Activated naive CD8-positive, alpha-beta T cell treated with anti-CD3 and anti-CD28 coated beads, Interleukin-2, amount 10 ng/mL, durations not matched to agents 7 days and 5 days (primary cell): ENCODE data around the gene NDUFAF4. TPM values are rescaled to one million over a fixed set of nuclear protein-coding genes. Genes with fewer than 3 reads are reported as not detected.

Source experiments
- ATAC-seq: fragments of 150-1000 bp; cut with Tn5 transposase; one replicate; pipeline ENCODE4 v1.10.0; 2021; ENCODE audit warnings: low read depth, moderate library complexity
- POLR2A ChIA-PET: fragments of 350-600 bp; sonication (Branson Sonifier 250); formaldehyde crosslinking; loops from one replicate; lab custom pipeline; 2021; ENCODE audit warnings: antibody characterized with exemption; lab: Charles Lee
- DNase-seq: peaks from one replicate; pipeline ENCODE4 v3.0.0; 2021
- H3K27ac Mint-ChIP-seq: one replicate; pipeline ENCODE4 v1.8.0; 2022; ENCODE audit warnings: mild to moderate bottlenecking, mixed read lengths
- H3K27me3 Mint-ChIP-seq: one replicate; pipeline ENCODE4 v1.8.0; 2022; ENCODE audit warnings: mild to moderate bottlenecking, moderate library complexity, mixed read lengths
- H3K36me3 Mint-ChIP-seq: one replicate; pipeline ENCODE4 v1.8.0; 2021; ENCODE audit warnings: mild to moderate bottlenecking, mixed read lengths
- H3K4me1 Mint-ChIP-seq: one replicate; pipeline ENCODE4 v1.8.0; 2021; ENCODE audit warnings: mixed read lengths
- H3K4me3 Mint-ChIP-seq: one replicate; pipeline ENCODE4 v1.8.0; 2022; ENCODE audit warnings: mild to moderate bottlenecking, moderate library complexity, mixed read lengths
- H3K9me3 Mint-ChIP-seq: one replicate; pipeline ENCODE4 v1.8.0; 2021; ENCODE audit warnings: mixed read lengths
- total RNA-seq, 2 experiments: library from RNA; stranded (reverse); gene quantifications; one replicate each; pipeline ENCODE4 v1.2.3, GENCODE V29; 2021

Gene NDUFAF4
- total RNA-seq, 2 experiments from 2014 or later, result 27.8 to 30.0 TPM

DNA sequence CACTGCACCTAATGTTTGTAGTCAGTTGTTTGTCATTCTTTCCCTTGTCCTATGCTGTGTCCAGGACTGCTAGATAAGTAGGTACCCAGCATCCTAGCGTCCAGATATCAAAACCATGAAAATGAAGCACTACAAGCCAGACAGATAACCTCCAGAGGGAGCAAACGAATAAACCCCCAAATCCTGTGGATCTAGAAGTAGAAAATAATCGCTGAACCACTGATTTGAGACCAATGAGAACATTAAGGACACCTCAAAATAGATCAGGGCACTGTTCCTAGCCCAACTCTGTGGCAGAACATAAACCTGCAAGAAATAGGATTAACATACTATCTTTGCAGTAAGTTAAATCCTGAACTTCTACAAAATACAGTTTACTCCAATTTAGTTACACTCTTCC lies 25.7 kb upstream of the NDUFAF4 start:
- ATAC-seq (no peak), DNase-seq (no peak)
- H3K27me3 Mint-ChIP-seq, result peaks cover 9% of the 10 kb centered on the region
- H3K27ac Mint-ChIP-seq, result peak overlapping the region; percentile 21
- no peaks in the 10 kb centered on the region for H3K36me3 Mint-ChIP-seq
- no peaks in the 10 kb centered on the region for H3K9me3 Mint-ChIP-seq
- POLR2A ChIA-PET, result interaction anchor here (2.3 kb wide), 1 partner anchor 25 kb away, joined by 9 read pairs; the partner anchor contains the start of gene NDUFAF4
- H3K4me1 Mint-ChIP-seq, result peaks cover 19% of the 10 kb centered on the region
- H3K4me3 Mint-ChIP-seq, result peak overlapping the region; percentile 12

DNA sequence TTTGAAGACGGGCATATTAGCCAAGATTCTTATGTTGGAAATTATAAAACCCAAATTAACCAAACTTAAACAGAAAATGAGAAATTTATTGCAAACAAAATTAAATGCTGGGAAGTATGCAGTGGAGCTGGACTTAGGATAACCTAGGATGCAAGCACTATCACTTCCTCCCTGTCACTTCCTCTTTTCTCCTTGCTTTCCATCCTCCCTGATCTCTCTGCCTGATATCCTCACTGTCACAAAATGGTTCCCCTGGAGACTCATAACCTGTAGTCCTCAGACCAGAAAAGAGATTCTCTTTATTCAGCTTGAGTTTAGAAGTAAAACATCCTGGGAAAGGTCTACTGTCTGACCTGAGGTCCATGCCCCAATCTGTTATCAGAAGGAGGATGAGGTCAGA lies 19.4 kb upstream of the NDUFAF4 start:
- POLR2A ChIA-PET, result no interaction called here
- ATAC-seq (no peak), DNase-seq (no peak)
- H3K4me3 Mint-ChIP-seq, result no peak overlapping the region
- H3K9me3 Mint-ChIP-seq, result no peaks in the 10 kb centered on the region
- no peaks in the 10 kb centered on the region for H3K36me3 Mint-ChIP-seq
- peaks cover 11% of the 10 kb centered on the region for H3K27me3 Mint-ChIP-seq
- peaks cover 7% of the 10 kb centered on the region for H3K4me1 Mint-ChIP-seq
- H3K27ac Mint-ChIP-seq, result no peak overlapping the region

DNA sequence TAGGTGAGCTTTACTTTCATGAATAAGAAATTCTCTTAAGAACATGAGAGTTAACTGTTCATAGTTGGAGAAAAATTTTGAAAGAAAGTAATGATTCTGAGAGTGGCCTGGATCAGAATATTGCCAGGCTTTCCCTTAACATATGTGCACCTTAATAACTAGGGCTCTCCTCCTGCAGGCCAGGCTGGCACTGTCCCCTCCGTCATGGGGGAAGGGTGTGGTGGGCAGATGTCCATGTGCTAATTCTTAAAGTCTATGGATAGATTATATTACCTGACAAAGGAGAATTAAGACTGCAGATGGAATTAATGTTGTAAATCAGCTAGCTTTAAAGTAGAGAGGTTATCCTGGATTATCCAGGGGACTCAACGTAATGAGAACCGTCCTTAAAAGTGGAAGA lies 15.9 kb upstream of the NDUFAF4 start:
- ATAC-seq (no peak), DNase-seq (no peak)
- POLR2A ChIA-PET, result no interaction called here
- H3K4me1 Mint-ChIP-seq, result peaks cover 1% of the 10 kb centered on the region
- H3K9me3 Mint-ChIP-seq, result no peaks in the 10 kb centered on the region
- no peaks in the 10 kb centered on the region for H3K36me3 Mint-ChIP-seq
- H3K27me3 Mint-ChIP-seq, result peaks cover 19% of the 10 kb centered on the region
- H3K4me3 Mint-ChIP-seq, result no peak overlapping the region
- no peak overlapping the region for H3K27ac Mint-ChIP-seq

DNA sequence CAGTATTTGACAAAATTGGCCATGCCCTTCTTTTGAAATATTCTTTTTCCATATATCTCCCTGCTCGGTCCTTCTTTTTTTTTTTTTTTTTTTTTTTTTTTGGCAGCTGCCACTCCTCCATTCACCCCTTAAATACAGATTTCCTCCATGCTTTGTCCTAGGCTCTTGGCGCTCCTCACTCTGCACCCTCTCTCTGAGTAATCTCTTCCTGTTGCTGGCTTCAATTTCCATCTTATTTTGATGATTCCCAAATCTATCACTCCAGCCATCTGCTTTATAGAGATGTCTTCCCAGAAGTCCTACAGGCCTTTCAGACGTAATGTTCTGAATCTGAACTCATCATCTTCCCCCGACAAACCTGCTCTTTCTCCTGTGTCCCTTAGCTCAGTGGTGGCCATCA lies 14.1 kb upstream of the NDUFAF4 start:
- ATAC-seq (no peak), DNase-seq (no peak)
- peaks cover 21% of the 10 kb centered on the region for H3K27me3 Mint-ChIP-seq
- H3K4me3 Mint-ChIP-seq, result no peak overlapping the region
- H3K9me3 Mint-ChIP-seq, result no peaks in the 10 kb centered on the region
- H3K4me1 Mint-ChIP-seq, result peaks cover 7% of the 10 kb centered on the region
- no peaks in the 10 kb centered on the region for H3K36me3 Mint-ChIP-seq
- POLR2A ChIA-PET, result interaction anchor here (0.7 kb wide), 1 partner anchor 145 kb away, joined by 3 read pairs; no protein-coding TSS in a partner anchor
- H3K27ac Mint-ChIP-seq, result no peak overlapping the region

DNA sequence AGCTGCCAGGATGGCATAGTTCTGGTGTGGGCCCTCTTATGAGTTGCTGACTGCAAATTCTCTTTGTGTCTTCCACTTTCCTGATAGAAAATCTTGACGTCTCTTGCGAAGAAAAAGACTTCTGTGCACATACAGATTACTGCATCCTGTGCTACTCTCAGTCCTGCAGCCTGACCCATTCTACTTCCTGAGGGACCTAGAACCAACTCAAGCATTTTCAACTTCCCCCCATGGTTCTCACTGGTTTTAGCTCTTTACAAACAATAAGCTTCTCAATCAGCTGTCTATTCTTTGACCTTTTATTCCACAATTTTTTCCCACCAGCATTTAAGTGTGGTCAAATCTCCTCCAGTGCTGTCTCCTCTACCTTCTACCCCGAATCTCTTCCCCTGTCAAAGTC lies 13.5 kb upstream of the NDUFAF4 start:
- peaks cover 7% of the 10 kb centered on the region for H3K4me1 Mint-ChIP-seq
- DNase-seq, result no peak
- peaks cover 23% of the 10 kb centered on the region for H3K27me3 Mint-ChIP-seq
- POLR2A ChIA-PET, result interaction anchor here (0.7 kb wide), 1 partner anchor 145 kb away, joined by 3 read pairs; no protein-coding TSS in a partner anchor
- no peak for ATAC-seq
- no peak overlapping the region for H3K4me3 Mint-ChIP-seq
- no peak overlapping the region for H3K27ac Mint-ChIP-seq
- H3K9me3 Mint-ChIP-seq, result no peaks in the 10 kb centered on the region
- no peaks in the 10 kb centered on the region for H3K36me3 Mint-ChIP-seq

DNA sequence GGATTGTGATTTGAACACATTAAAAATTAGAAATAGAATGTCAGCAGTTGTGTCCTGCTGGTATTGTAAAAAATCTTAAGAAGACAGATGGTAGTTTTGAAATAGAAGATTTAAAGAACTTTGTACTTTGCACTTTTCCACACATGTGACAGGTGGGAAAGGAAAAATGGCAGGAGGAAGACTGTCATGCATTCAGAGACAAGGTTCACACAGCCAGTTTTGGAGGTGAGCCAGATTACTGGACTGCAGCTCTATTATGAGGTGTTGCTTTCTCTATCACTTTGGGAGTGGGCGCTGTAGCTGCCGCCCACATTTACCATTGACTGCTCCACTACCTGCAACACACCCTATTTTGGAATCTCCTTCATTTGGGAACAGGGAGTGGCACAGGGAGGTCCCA lies 12.1 kb upstream of the NDUFAF4 start:
- Mint-ChIP-seq H3K36me3 (no peaks in the 10 kb centered on the region), H3K27me3 (peaks cover 24% of the 10 kb centered on the region), H3K4me3 (no peak overlapping the region), H3K4me1 (peaks cover 7% of the 10 kb centered on the region), H3K9me3 (no peaks in the 10 kb centered on the region), H3K27ac (no peak overlapping the region)
- no peak for DNase-seq
- POLR2A ChIA-PET, result no interaction called here
- ATAC-seq, result no peak

DNA sequence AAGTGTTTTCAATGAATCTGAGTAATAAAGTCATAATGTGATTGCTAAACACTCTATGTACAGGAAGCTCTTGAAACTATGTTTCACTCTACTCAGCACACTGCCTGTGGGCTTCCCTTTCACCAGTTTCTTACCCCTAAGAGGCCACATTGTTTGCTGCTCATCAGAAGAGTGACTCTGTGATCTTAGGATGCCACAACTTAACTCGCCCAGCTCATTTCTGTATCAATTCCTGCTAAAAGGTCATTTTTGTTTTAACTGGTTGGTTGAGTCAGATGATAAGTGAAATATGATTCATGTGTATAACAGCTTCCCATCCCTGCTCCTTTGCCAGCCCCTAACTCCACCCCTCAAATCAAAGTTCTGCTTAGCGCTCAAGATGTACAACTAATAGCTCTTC lies 9.8 kb upstream of the NDUFAF4 start:
- H3K9me3 Mint-ChIP-seq, result no peaks in the 10 kb centered on the region
- H3K27ac Mint-ChIP-seq, result no peak overlapping the region
- peaks cover 7% of the 10 kb centered on the region for H3K4me1 Mint-ChIP-seq
- peaks cover 20% of the 10 kb centered on the region for H3K27me3 Mint-ChIP-seq
- no peak for DNase-seq
- peak; percentile 85 for ATAC-seq
- no peak overlapping the region for H3K4me3 Mint-ChIP-seq
- POLR2A ChIA-PET, result interaction anchor here (1.5 kb wide), 1 partner anchor 17 kb away, joined by 4 read pairs; the partner anchor contains the start of gene KLHL32
- H3K36me3 Mint-ChIP-seq, result no peaks in the 10 kb centered on the region

DNA sequence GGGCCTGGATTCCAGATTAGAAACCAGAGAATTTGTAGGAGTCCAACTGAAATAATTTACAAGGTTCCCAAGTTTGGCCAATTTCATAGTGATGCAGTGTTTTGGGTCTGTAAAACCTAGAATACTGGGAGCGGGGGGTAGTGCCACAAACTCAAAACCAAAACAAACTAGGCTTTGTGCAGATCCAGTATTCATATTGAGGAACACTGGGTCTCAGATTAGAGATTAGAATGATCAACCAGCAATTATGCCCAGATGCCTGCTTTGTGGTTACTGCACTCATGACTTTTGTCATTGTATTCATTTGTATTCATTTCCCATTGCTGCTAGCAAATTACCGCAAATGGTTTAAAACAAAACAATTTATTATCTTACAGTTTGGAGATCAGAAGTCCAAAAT lies 3.2 kb upstream of the NDUFAF4 start:
- H3K9me3 Mint-ChIP-seq, result no peaks in the 10 kb centered on the region
- H3K4me3 Mint-ChIP-seq, result no peak overlapping the region
- H3K36me3 Mint-ChIP-seq, result peaks cover under 1% of the 10 kb centered on the region
- peaks cover 13% of the 10 kb centered on the region for H3K4me1 Mint-ChIP-seq
- no peak for ATAC-seq
- no peak overlapping the region for H3K27ac Mint-ChIP-seq
- POLR2A ChIA-PET, result no interaction called here
- no peaks in the 10 kb centered on the region for H3K27me3 Mint-ChIP-seq
- DNase-seq, result no peak

DNA sequence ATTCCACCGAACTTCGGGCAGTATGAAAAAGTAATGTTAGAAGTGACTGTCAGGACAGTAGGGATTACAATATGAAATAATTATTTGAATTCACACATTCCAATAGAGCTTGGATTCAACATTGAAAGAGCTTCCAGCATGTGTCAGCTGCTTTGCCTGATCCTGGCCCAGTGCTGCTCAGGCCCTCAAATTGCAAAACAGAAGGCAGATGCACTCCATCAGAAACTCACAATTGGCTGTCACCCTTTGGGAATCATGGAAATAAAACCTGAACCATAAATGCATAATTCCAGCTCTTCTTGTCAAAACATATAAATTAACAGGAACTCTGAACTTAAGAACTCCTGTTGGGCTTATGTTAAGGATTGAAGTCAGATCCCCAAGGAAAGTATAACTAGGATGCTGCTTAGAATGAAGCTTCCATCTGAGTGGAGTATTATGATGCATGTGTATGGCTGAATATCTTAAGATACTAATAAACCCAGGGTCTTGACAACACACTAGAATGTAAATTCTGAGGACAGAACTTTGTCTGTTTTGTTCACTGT lies 1.8 kb upstream of the NDUFAF4 start:
- POLR2A ChIA-PET, result no interaction called here
- Mint-ChIP-seq H3K4me1 (peaks cover 17% of the 10 kb centered on the region), H3K27ac (no peak overlapping the region), H3K9me3 (no peaks in the 10 kb centered on the region), H3K36me3 (peaks cover 2% of the 10 kb centered on the region), H3K4me3 (no peak overlapping the region), H3K27me3 (no peaks in the 10 kb centered on the region)
- DNase-seq (no peak), ATAC-seq (no peak)

DNA sequence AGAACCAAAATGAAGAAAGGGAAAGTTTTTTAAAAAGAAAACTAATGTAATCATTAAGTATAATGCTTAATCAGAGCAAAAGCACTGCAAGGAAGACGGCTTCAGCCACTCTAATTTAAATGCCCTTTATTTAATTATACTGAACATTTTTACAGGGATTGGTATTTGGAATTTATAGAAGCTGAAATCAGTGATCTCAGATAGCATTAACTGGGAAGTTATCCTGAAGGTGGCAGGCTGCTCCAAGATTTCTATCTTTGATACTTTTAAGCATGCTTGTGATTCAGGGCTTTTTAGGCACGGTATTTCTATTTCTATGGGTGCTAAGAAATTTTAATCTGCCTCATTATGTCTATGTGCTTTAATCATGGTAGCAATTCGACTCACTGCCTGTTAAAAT lies 1.3 kb upstream of the NDUFAF4 start:
- no peaks in the 10 kb centered on the region for H3K9me3 Mint-ChIP-seq
- ATAC-seq, result no peak
- DNase-seq, result no peak
- H3K27ac Mint-ChIP-seq, result no peak overlapping the region
- peaks cover 4% of the 10 kb centered on the region for H3K36me3 Mint-ChIP-seq
- H3K4me3 Mint-ChIP-seq, result no peak overlapping the region
- H3K4me1 Mint-ChIP-seq, result peaks cover 17% of the 10 kb centered on the region
- POLR2A ChIA-PET, result interaction anchor here (1.4 to 1.8 kb wide), 2 partner anchors 23 to 25 kb away, joined by 9 read pairs; partner anchors contain the start of gene KLHL32
- no peaks in the 10 kb centered on the region for H3K27me3 Mint-ChIP-seq

DNA sequence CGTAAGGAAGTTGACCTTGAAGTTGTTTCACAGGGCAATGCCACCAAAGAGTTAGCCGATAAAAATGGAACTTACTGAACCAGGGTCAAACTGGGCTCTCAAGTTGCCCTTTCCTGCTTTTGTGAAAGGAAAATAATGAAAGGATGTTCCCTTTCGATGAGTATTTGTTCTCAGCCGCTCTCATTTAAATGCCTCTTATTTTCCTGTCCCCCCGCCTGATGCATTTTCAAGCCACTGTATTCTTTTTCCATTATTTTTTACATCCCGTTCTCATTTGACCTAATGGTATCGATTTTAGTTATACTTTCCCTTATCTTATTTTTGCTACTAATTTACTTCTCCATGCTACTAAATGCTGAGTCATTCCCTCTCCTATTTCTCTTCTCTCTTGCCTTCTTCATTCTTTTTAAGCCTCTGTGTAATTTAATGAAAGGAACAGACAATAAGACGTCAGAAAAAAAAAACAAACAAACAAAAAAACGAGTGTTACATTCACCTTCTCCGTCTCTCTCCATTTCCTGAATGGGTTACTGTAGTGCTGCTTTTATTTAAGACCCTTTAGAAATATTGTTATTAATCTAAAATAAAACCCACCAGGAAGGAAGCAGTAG lies 655 bp upstream of the NDUFAF4 start:
- H3K4me1 Mint-ChIP-seq, result peaks cover 17% of the 10 kb centered on the region
- ATAC-seq (no peak), DNase-seq (no peak)
- H3K36me3 Mint-ChIP-seq, result peaks cover 5% of the 10 kb centered on the region
- H3K9me3 Mint-ChIP-seq, result no peaks in the 10 kb centered on the region
- POLR2A ChIA-PET, result interaction anchor here (0.9 to 1.8 kb wide), 3 partner anchors 13 to 26 kb away, joined by 3 to 9 read pairs (median 9); partner anchors contain the start of gene KLHL32
- H3K4me3 Mint-ChIP-seq, result peak overlapping the region; percentile 91
- peak overlapping the region; percentile 93 for H3K27ac Mint-ChIP-seq
- no peaks in the 10 kb centered on the region for H3K27me3 Mint-ChIP-seq

DNA sequence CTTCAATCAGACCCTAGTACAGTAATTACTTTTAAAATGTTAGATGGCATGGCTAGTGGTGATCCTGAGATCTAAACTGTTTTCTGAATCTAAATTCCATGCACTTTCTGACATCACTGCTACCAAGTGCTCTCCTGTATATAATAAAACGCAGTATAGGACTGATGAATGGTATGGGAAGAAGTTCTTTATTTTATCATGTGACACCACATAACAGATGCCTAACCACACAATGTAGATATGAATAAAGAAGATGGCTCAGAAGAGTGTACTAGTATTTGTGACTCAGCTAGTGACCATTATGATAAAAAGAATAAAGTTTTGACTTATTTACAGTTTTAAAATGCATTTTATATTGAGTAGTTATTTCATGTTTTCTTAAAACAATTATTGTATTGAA lies 8.5 kb downstream of the NDUFAF4 start:
- ATAC-seq (no peak), DNase-seq (no peak)
- no peaks in the 10 kb centered on the region for H3K27me3 Mint-ChIP-seq
- no peak overlapping the region for H3K27ac Mint-ChIP-seq
- peaks cover 9% of the 10 kb centered on the region for H3K4me1 Mint-ChIP-seq
- H3K4me3 Mint-ChIP-seq, result no peak overlapping the region
- peaks cover 9% of the 10 kb centered on the region for H3K36me3 Mint-ChIP-seq
- H3K9me3 Mint-ChIP-seq, result no peaks in the 10 kb centered on the region
- POLR2A ChIA-PET, result no interaction called here

DNA sequence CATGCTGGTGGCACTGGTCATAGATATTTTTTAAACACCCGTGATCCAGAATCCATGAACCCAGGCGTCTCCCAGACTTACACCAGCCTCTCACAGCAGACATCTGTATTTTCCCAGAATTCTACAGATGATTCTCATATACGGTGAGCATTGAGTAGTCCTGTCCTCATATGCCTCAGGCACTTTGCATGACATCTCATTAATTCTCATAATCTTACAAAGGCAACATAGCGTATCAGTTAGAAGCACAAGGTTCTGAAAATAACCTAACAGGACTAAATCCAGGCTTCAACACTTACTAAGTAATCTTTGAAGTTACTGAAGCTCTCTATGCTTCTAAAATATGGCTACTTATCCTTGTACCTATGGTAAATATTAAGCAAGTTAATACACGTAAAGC lies 8.9 kb downstream of the NDUFAF4 start:
- ATAC-seq (no peak), DNase-seq (no peak)
- peaks cover 7% of the 10 kb centered on the region for H3K36me3 Mint-ChIP-seq
- H3K27ac Mint-ChIP-seq, result no peak overlapping the region
- POLR2A ChIA-PET, result no interaction called here
- no peak overlapping the region for H3K4me3 Mint-ChIP-seq
- no peaks in the 10 kb centered on the region for H3K27me3 Mint-ChIP-seq
- H3K4me1 Mint-ChIP-seq, result peaks cover 10% of the 10 kb centered on the region
- H3K9me3 Mint-ChIP-seq, result no peaks in the 10 kb centered on the region

DNA sequence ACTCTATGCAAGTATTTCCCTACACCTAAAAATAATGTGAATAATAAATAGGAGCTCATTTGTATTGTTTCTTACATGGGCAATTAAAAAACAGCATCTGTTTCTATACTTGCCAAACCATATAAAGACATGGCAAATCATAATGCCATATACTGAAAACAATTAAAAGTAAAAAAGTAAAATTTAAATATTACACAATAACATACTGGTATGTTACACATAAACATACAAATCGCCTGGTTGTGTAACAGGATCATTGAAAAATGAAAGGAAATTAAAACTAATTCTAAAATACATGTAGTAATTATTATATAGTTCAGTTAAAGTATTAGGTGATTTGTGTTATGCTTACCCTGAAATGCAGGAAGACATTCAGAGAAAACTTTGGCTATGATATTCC lies 11.2 kb downstream of the NDUFAF4 start:
- POLR2A ChIA-PET, result no interaction called here
- no peak for ATAC-seq
- peaks cover 5% of the 10 kb centered on the region for H3K36me3 Mint-ChIP-seq
- DNase-seq, result no peak
- no peak overlapping the region for H3K27ac Mint-ChIP-seq
- peaks cover 3% of the 10 kb centered on the region for H3K27me3 Mint-ChIP-seq
- peaks cover 10% of the 10 kb centered on the region for H3K4me1 Mint-ChIP-seq
- H3K4me3 Mint-ChIP-seq, result no peak overlapping the region
- no peaks in the 10 kb centered on the region for H3K9me3 Mint-ChIP-seq
